ENCODE results near the gene CIRBP. TPM values are rescaled to one million over a fixed set of nuclear protein-coding genes. Genes with fewer than 3 reads are reported as not detected.
A peak's percentile ranks its signal among the peaks of the same experiment; 100 is the strongest.

The CIRBP gene
- total and polyA plus RNA-seq, 5 donors from 2014 or later, result 172 to 497 (median 232) TPM

DNA sequence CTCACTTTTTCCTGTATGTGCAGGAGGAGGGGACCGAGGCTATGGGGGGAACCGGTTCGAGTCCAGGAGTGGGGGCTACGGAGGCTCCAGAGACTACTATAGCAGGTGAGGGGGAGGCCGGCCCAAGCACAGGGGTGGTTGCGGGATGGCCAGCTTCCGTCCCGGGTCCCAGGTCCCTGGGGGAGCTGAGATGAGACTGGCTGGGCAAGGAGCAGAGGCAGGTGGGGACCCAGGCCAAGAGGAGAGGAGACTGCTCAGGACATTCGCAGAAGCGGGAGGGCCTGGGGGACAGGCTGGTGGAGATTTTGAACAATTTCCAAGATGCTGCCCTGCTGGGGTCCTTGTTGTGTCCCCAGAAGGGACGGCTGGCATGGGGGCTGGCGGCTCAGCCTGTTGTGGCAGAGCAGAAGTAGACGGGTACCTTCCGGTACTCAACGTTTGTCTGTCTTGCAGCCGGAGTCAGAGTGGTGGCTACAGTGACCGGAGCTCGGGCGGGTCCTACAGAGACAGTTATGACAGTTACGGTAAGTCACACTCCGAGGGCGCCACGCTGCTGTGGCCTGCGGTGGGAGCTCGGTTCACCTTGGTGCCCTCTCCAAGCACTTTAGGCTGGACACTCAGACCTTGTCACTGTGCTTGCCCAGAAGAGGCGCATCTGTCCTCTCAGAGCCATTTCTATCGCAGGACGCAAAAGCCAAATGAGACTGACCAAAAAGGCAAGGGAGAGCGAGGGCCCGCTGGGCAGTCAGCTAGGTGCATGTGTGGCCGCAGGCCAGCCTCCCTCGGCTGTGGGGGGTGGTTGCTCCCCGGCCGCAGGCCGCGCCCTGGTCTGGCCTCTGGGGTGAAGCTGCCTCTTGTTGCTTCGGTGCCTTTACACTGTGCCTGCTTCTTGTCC lies 2.6 kb downstream of the CIRBP start:
- Mint-ChIP-seq H3K4me3 (peak overlapping the region; percentile 89 to 96 (median 92)), H3K36me3 (peaks cover 37% of the 10 kb centered on the region), H3K27me3 (peaks cover 9% of the 10 kb centered on the region), H3K27ac (peak overlapping the region; percentile 32 to 95 (median 82)), H3K9me3 (peaks cover 0 to 2% (median 0%) of the 10 kb centered on the region in 7 donors), H3K4me1 (peaks cover 0 to 66% (median 37%) of the 10 kb centered on the region in 4 donors)
- ATAC-seq (ENCODE audit: low read depth in 2 of 2) (no peak), DNase-seq (no peak)
- no peaks in the 10 kb centered on the region for H3K27me3 ChIP-seq (ENCODE audit: control insufficient read depth, insufficient read depth, low read length)
- no peaks in the 10 kb centered on the region for H3K9me3 ChIP-seq (ENCODE audit: control insufficient read depth in 2 of 2, low read length in 2 of 2)
- no peak overlapping the region for H3K4me3 ChIP-seq (ENCODE audit: low read depth, low read length)
- H3K27ac ChIP-seq (ENCODE audit: insufficient read depth, low read length, poor library complexity, severe bottlenecking), result peak overlapping the region; percentile 85
- H3K36me3 ChIP-seq (ENCODE audit: control insufficient read depth, insufficient read depth, low read length), result peaks cover 43% of the 10 kb centered on the region
- H3K4me1 ChIP-seq (ENCODE audit: control insufficient read depth, insufficient read depth, low read length, poor library complexity, severe bottlenecking), result peaks cover 86% of the 10 kb centered on the region

DNA sequence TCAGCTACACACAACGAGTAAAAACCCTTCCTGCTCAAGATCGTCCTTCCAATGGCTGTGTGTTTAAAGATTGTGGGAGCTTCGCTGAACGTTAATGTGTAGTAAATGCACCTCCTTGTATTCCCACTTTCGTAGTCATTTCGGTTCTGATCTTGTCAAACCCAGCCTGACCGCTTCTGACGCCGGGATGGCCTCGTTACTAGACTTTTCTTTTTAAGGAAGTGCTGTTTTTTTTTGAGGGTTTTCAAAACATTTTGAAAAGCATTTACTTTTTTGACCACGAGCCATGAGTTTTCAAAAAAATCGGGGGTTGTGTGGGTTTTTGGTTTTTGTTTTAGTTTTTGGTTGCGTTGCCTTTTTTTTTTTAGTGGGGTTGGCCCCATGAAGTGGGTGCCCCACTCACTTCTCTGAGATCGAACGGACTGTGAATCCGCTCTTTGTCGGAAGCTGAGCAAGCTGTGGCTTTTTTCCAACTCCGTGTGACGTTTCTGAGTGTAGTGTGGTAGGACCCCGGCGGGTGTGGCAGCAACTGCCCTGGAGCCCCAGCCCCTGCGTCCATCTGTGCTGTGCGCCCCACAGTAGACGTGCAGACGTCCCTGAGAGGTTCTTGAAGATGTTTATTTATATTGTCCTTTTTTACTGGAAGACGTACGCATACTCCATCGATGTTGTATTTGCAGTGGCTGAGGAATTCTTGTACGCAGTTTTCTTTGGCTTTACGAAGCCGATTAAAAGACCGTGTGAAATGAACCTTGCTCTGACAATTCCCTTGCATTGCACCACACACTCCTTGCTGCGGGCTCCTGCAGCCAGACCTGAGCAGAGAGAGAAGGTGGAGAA lies 3.5 kb downstream of the CIRBP start:
- peaks cover 43% of the 10 kb centered on the region for H3K36me3 ChIP-seq (ENCODE audit: control insufficient read depth, insufficient read depth, low read length)
- no peaks in the 10 kb centered on the region for H3K9me3 ChIP-seq (ENCODE audit: control insufficient read depth in 2 of 2, low read length in 2 of 2)
- peaks cover 9% of the 10 kb centered on the region for H3K27me3 Mint-ChIP-seq
- peaks cover 0 to 2% (median 0%) of the 10 kb centered on the region in 7 donors for H3K9me3 Mint-ChIP-seq
- H3K4me1 ChIP-seq (ENCODE audit: control insufficient read depth, insufficient read depth, low read length, poor library complexity, severe bottlenecking), result peaks cover 80% of the 10 kb centered on the region
- peaks cover 0 to 63% (median 39%) of the 10 kb centered on the region in 4 donors for H3K4me1 Mint-ChIP-seq
- ATAC-seq (ENCODE audit: low read depth in 2 of 2) (no peak), DNase-seq (no peak)
- H3K27me3 ChIP-seq (ENCODE audit: control insufficient read depth, insufficient read depth, low read length), result no peaks in the 10 kb centered on the region
- no peak overlapping the region for H3K4me3 ChIP-seq (ENCODE audit: low read depth, low read length)
- peaks cover 37% of the 10 kb centered on the region for H3K36me3 Mint-ChIP-seq
- peak overlapping the region; percentile 67 to 96 (median 70) for H3K4me3 Mint-ChIP-seq
- H3K27ac Mint-ChIP-seq, result peak overlapping the region in 2 of 3 donors; percentile 68 to 80
- H3K27ac ChIP-seq (ENCODE audit: insufficient read depth, low read length, poor library complexity, severe bottlenecking), result peak overlapping the region; percentile 23

DNA sequence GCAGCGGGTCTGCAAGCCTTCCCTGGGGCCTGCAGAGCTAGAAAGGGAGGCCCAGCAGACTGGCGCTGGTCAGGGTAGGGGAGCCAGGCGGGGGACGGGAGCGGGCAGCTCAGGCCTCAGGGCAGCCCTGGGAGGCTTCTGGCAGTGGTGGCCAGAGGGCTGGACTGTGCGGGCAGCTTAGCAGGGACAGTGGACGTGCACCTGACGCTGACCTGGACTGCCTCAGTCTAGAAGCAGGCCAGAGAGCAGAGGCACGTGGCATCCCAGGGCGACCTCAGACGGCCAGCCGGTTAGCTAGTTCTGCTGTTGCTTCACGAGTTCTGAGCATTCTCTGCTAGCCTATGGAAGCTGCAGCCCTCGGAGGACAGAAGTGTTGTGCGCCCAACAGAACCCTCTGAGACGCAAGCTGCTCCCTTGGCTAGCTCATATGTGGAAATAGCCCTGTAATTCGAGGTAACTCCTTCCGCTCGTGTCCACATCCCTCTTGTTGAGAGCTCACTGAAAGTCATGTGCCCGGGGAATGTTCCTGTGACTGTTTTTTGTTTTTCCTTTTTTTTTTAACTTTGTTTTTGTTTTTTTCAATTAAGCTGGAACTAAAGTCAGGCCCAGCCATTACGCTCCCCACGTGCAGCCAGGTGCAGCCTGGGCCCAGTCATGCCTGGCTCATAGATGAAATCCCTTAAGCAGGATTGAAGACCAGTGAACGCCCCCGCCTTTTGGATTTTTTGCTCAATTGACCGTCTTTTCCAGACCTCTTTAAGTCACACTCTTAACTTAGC lies 4.3 kb downstream of the CIRBP start:
- Mint-ChIP-seq H3K9me3 (peaks cover 0 to 2% (median 0%) of the 10 kb centered on the region in 7 donors), H3K36me3 (peaks cover 37% of the 10 kb centered on the region), H3K4me3 (peak overlapping the region; percentile 71 to 96 (median 80)), H3K27ac (peak overlapping the region; percentile 75 to 86 (median 80)), H3K27me3 (peaks cover 9% of the 10 kb centered on the region), H3K4me1 (peaks cover 0 to 60% (median 38%) of the 10 kb centered on the region in 4 donors)
- H3K36me3 ChIP-seq (ENCODE audit: control insufficient read depth, insufficient read depth, low read length), result peaks cover 43% of the 10 kb centered on the region
- no peak for DNase-seq
- peak overlapping the region; percentile 96 for H3K27ac ChIP-seq (ENCODE audit: insufficient read depth, low read length, poor library complexity, severe bottlenecking)
- no peak overlapping the region for H3K4me3 ChIP-seq (ENCODE audit: low read depth, low read length)
- H3K4me1 ChIP-seq (ENCODE audit: control insufficient read depth, insufficient read depth, low read length, poor library complexity, severe bottlenecking), result peaks cover 72% of the 10 kb centered on the region
- ATAC-seq (ENCODE audit: low read depth in 2 of 2), result no peak
- H3K9me3 ChIP-seq (ENCODE audit: control insufficient read depth in 2 of 2, low read length in 2 of 2), result no peaks in the 10 kb centered on the region
- no peaks in the 10 kb centered on the region for H3K27me3 ChIP-seq (ENCODE audit: control insufficient read depth, insufficient read depth, low read length)

DNA sequence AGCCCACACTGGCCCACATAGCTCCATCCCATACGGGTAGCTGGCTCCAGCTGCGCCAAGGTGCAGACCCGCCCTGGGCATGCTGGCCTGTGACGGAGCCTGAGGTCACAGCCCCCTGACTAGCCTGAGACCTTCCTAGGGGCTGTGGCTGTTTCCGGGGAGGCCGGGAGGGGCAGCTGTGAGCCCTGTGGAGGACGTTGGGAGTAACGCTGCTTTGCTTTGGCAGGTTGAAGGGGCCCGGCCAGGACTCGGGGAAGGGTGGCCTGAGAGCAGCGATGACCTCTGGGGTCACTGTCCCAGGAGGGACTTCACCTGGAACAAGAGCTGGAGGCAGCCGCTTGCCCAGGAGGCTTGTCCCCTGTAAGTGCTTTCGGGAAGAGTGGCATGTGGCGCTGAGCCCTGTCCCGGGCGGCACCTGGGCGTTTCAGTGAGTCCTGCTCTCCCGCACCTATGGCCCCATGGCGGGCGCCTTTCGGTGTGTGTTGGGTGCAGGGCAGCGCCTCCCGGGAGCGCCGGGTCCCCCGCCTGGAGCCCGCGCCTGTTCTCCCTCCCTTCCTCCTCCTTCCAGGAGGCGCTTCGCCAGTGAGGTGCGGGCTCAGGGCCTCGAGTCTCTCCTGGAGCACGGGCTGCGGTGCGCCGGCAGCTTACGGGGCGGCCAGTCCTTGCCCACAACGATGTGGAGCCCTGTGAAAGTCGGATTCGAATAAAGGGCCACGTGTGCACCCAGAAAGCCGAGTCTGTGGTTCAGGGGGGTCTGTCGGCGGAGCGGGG lies 5.1 kb downstream of the CIRBP start:
- H3K4me3 Mint-ChIP-seq, result peak overlapping the region; percentile 71 to 96 (median 80)
- H3K36me3 Mint-ChIP-seq, result peaks cover 37% of the 10 kb centered on the region
- Histone ChIP-seq H3K27ac (ENCODE audit: insufficient read depth, low read length, poor library complexity, severe bottlenecking) (peak overlapping the region; percentile 96), H3K9me3 (ENCODE audit: control insufficient read depth in 2 of 2, low read length in 2 of 2) (no peaks in the 10 kb centered on the region), H3K27me3 (ENCODE audit: control insufficient read depth, insufficient read depth, low read length) (no peaks in the 10 kb centered on the region), H3K4me3 (ENCODE audit: low read depth, low read length) (no peak overlapping the region), H3K4me1 (ENCODE audit: control insufficient read depth, insufficient read depth, low read length, poor library complexity, severe bottlenecking) (peaks cover 67% of the 10 kb centered on the region), H3K36me3 (ENCODE audit: control insufficient read depth, insufficient read depth, low read length) (peaks cover 48% of the 10 kb centered on the region)
- DNase-seq (no peak), ATAC-seq (ENCODE audit: low read depth in 2 of 2) (no peak)
- peaks cover 0 to 53% (median 33%) of the 10 kb centered on the region in 4 donors for H3K4me1 Mint-ChIP-seq
- H3K27ac Mint-ChIP-seq, result peak overlapping the region; percentile 20 to 86 (median 75)
- peaks cover 4% of the 10 kb centered on the region for H3K27me3 Mint-ChIP-seq
- no peaks in the 10 kb centered on the region for H3K9me3 Mint-ChIP-seq

DNA sequence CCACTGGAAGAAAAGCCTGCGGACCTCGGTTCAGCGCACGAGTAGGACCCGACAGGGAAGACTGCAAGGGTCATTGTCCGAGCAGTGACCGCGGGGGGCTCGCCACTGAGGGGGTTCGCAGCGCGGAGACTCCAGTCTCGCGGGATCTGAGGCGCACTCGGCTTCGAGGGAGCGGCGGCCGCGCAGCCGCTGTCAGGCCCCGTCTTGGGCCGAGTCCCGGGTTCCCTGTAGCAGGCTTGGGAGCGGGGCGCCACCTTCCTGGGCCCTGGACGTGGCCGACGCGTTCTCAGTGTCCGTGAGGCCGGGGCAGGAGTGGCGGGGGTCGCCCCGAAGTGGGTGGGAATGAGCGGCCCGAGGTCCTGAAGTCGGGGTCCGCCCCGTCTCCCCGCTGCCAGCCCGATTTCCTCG lies 5.7 kb downstream of the CIRBP start:
- peak in 1 of 3 donors; percentile 43 for DNase-seq
- Mint-ChIP-seq H3K27me3 (peaks cover 6% of the 10 kb centered on the region), H3K4me3 (peak overlapping the region in 3 of 4 donors; percentile 13 to 96 (median 46)), H3K4me1 (peaks cover 0 to 55% (median 37%) of the 10 kb centered on the region in 4 donors), H3K9me3 (no peaks in the 10 kb centered on the region), H3K27ac (no peak overlapping the region), H3K36me3 (peaks cover 41% of the 10 kb centered on the region)
- no peak for ATAC-seq (ENCODE audit: low read depth in 2 of 2)
- Histone ChIP-seq H3K9me3 (ENCODE audit: control insufficient read depth in 2 of 2, low read length in 2 of 2) (no peaks in the 10 kb centered on the region), H3K27ac (ENCODE audit: insufficient read depth, low read length, poor library complexity, severe bottlenecking) (peak overlapping the region; percentile 96), H3K4me1 (ENCODE audit: control insufficient read depth, insufficient read depth, low read length, poor library complexity, severe bottlenecking) (peaks cover 69% of the 10 kb centered on the region), H3K4me3 (ENCODE audit: low read depth, low read length) (no peak overlapping the region), H3K36me3 (ENCODE audit: control insufficient read depth, insufficient read depth, low read length) (peaks cover 48% of the 10 kb centered on the region), H3K27me3 (ENCODE audit: control insufficient read depth, insufficient read depth, low read length) (no peaks in the 10 kb centered on the region)

DNA sequence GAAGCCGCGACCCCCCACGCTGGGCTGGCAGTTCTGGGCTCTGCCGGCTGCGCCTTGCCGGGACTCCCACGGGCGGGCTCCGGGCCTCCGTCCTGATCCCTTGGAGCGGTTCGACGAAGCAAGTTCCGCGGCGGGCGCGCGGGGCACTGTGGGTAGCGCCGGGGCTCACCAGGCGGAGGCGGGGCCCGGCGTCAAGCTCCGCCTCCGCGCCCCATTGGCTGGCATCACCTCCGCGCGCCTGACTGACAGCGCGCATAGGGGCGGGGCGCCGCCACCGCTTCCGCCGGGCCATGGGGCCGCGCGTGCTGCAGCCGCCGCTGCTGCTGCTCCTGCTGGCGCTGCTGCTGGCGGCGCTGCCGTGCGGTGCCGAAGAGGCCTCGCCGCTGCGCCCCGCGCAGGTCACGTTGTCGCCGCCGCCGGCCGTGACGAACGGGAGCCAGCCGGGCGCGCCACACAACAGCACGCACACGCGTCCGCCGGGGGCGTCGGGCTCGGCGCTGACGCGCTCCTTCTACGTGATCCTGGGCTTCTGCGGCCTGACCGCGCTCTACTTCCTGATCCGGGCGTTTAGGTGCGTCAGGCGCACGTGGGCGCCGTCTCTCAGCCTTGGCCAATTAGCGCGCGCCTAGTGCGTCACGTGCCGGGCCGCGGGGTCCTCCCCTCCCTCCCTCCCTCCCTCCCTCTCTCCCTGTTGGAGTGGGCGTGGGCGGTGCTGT lies 6.3 kb downstream of the CIRBP start, which contains the start of gene FAM174C:
TSS of gene FAM174C (plus strand) at position 271 of the 716 bp plus-strand sequence. CDS start at position 291, 20 bp downstream.
- no peaks in the 10 kb centered on the region for H3K9me3 ChIP-seq (ENCODE audit: control insufficient read depth in 2 of 2, low read length in 2 of 2)
- Mint-ChIP-seq H3K27me3 (peaks cover 9% of the 10 kb centered on the region), H3K36me3 (peaks cover 37% of the 10 kb centered on the region), H3K27ac (peak within 1 kb of the TSS; percentile 89 to 96 (median 90)), H3K9me3 (no peaks in the 10 kb centered on the region), H3K4me3 (peak within 1 kb of the TSS; percentile 88 to 96 (median 90)), H3K4me1 (peaks cover 0 to 53% (median 36%) of the 10 kb centered on the region in 4 donors)
- H3K4me3 ChIP-seq (ENCODE audit: low read depth, low read length), result peak within 1 kb of the TSS; percentile 44
- H3K4me1 ChIP-seq (ENCODE audit: control insufficient read depth, insufficient read depth, low read length, poor library complexity, severe bottlenecking), result peaks cover 63% of the 10 kb centered on the region
- ATAC-seq (ENCODE audit: low read depth in 2 of 2) (peak; percentile 81 to 86), DNase-seq (peak; percentile 96 to 98 (median 96))
- peaks cover 48% of the 10 kb centered on the region for H3K36me3 ChIP-seq (ENCODE audit: control insufficient read depth, insufficient read depth, low read length)
- H3K27me3 ChIP-seq (ENCODE audit: control insufficient read depth, insufficient read depth, low read length), result no peaks in the 10 kb centered on the region
- peak within 1 kb of the TSS; percentile 96 for H3K27ac ChIP-seq (ENCODE audit: insufficient read depth, low read length, poor library complexity, severe bottlenecking)
